ENCODE results near the gene MRFAP1.

MRFAP1 gene

DNA sequence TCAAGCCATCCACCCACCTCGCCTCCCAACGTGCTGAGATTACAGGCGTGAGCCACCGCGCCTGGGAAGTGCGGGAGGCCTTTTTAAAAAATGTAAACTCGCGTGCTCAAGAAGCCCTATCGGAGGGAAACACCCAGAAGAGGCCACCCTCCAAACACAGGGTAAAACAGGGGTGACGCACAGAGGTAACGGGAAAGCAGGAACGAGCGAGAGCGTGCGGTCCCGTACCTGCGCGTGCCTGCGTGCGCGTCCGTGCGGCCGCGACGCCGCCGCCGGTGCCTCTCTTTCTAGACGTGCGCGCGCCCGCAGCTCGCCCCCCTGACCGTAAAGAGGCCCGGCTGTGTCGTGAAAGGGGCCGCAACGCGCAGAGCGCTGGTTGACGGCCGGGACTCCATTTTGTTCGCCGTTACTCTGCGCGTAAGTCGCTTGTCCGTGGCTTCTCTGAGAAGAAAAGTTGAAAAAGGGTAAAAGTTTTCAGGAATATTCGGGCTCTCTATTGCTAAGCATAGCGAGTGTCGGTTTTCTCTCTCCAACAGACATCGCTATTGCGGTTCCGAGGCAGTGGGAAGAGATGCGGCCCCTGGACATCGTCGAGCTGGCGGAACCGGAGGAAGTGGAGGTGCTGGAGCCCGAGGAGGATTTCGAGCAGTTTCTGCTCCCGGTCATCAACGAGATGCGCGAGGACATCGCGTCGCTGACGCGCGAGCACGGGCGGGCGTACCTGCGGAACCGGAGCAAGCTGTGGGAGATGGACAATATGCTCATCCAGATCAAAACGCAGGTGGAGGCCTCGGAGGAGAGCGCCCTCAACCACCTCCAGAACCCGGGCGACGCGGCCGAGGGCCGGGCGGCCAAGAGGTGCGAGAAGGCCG, at the start of gene MRFAP1:
Gene MRFAP1 (plus strand): TSS at position 394 of the 872 bp plus-strand sequence. CDS start 178 bp downstream, at position 572.
- peak within 1 kb of the TSS; percentile 95 for H3K9ac ChIP-seq (ENCODE audit: low read length)
- no peaks in the 10 kb centered on the region for H3K27me3 ChIP-seq (ENCODE audit: control insufficient read depth, insufficient read depth, low read length)
- peak within 1 kb of the TSS; percentile 98 for H3K4me3 ChIP-seq (ENCODE audit: low read depth, low read length)
- H3K9me3 ChIP-seq (ENCODE audit: control insufficient read depth, insufficient read depth, low read depth, low read length), result no peaks in the 10 kb centered on the region
- H3K27ac ChIP-seq (ENCODE audit: low read depth, low read length), result peak within 1 kb of the TSS; percentile 89
- H3K4me1 ChIP-seq (ENCODE audit: control insufficient read depth, insufficient read depth, low read length), result peaks cover 14% of the 10 kb centered on the region
- peaks cover 16% of the 10 kb centered on the region for H3K36me3 ChIP-seq (ENCODE audit: control insufficient read depth, insufficient read depth, low read length)

- Histone ChIP-seq H3K4me1 (ENCODE audit: control insufficient read depth, insufficient read depth, low read length) (no peaks in the 10 kb centered on the region), H3K27ac (ENCODE audit: low read depth, low read length) (no peak overlapping the region), H3K4me3 (ENCODE audit: low read depth, low read length) (no peak overlapping the region), H3K9ac (ENCODE audit: low read length) (no peak overlapping the region), H3K36me3 (ENCODE audit: control insufficient read depth, insufficient read depth, low read length) (no peaks in the 10 kb centered on the region), H3K27me3 (ENCODE audit: control insufficient read depth, insufficient read depth, low read length) (no peaks in the 10 kb centered on the region), H3K9me3 (ENCODE audit: control insufficient read depth, insufficient read depth, low read depth, low read length) (no peaks in the 10 kb centered on the region)
These were observed 49.2 kb upstream of the MRFAP1 start for GRCh38 chr4:6591313-6591712.

- no peak overlapping the region for H3K9ac ChIP-seq (ENCODE audit: low read length)
- H3K9me3 ChIP-seq (ENCODE audit: control insufficient read depth, insufficient read depth, low read depth, low read length), result no peaks in the 10 kb centered on the region
- H3K4me3 ChIP-seq (ENCODE audit: low read depth, low read length), result no peak overlapping the region
- H3K36me3 ChIP-seq (ENCODE audit: control insufficient read depth, insufficient read depth, low read length), result no peaks in the 10 kb centered on the region
- H3K27ac ChIP-seq (ENCODE audit: low read depth, low read length), result no peak overlapping the region
- H3K27me3 ChIP-seq (ENCODE audit: control insufficient read depth, insufficient read depth, low read length), result no peaks in the 10 kb centered on the region
- H3K4me1 ChIP-seq (ENCODE audit: control insufficient read depth, insufficient read depth, low read length), result no peaks in the 10 kb centered on the region
These were observed 48.7 kb upstream of the MRFAP1 start for GRCh38 chr4:6591781-6592180.

DNA sequence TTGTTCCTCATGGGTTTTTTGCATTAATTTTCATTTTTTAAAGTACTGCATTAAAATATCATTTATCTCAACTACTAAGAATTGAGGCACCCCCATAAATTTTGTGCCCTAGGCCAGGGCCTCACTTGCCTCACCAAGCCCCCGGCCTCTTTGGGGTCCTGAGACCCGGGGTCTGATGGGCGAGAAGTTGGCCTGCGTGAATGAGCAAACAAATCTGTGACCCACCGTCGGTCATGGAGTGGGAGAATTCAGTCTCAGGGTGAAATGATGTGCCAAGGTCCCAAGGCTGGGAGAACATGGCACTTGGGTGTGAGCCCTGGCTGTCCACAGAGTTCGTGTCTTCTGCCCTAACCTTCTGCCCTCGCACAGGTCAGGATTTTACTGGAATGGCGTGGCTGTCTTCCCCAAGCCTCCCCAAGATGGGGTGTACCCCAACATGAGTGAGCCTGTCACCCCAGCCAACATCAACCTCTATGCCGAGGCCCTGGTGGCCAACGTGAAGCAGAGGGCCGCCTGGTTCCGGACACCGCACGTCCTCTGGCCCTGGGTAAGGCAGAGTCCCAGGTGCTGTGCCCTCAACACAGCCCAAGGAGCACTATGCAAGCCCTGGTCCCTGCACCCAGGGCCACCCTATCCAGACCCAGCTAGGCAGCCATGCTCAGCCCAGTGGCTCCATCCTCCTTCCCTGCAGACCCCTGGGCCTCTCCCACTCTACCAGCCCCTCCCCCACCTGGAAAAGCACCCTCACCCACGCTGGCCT, 47.5 kb upstream of the MRFAP1 start:
- no peak overlapping the region for H3K27ac ChIP-seq (ENCODE audit: low read depth, low read length)
- no peak overlapping the region for H3K9ac ChIP-seq (ENCODE audit: low read length)
- H3K36me3 ChIP-seq (ENCODE audit: control insufficient read depth, insufficient read depth, low read length), result no peaks in the 10 kb centered on the region
- H3K4me1 ChIP-seq (ENCODE audit: control insufficient read depth, insufficient read depth, low read length), result no peaks in the 10 kb centered on the region
- H3K9me3 ChIP-seq (ENCODE audit: control insufficient read depth, insufficient read depth, low read depth, low read length), result no peaks in the 10 kb centered on the region
- H3K4me3 ChIP-seq (ENCODE audit: low read depth, low read length), result no peak overlapping the region
- no peaks in the 10 kb centered on the region for H3K27me3 ChIP-seq (ENCODE audit: control insufficient read depth, insufficient read depth, low read length)

GRCh38 chr4:6594341-6594740, 46.1 kb upstream of the MRFAP1 start:
- no peaks in the 10 kb centered on the region for H3K27me3 ChIP-seq (ENCODE audit: control insufficient read depth, insufficient read depth, low read length)
- no peaks in the 10 kb centered on the region for H3K4me1 ChIP-seq (ENCODE audit: control insufficient read depth, insufficient read depth, low read length)
- no peak overlapping the region for H3K27ac ChIP-seq (ENCODE audit: low read depth, low read length)
- no peaks in the 10 kb centered on the region for H3K9me3 ChIP-seq (ENCODE audit: control insufficient read depth, insufficient read depth, low read depth, low read length)
- no peak overlapping the region for H3K9ac ChIP-seq (ENCODE audit: low read length)
- H3K36me3 ChIP-seq (ENCODE audit: control insufficient read depth, insufficient read depth, low read length), result no peaks in the 10 kb centered on the region
- H3K4me3 ChIP-seq (ENCODE audit: low read depth, low read length), result no peak overlapping the region

DNA sequence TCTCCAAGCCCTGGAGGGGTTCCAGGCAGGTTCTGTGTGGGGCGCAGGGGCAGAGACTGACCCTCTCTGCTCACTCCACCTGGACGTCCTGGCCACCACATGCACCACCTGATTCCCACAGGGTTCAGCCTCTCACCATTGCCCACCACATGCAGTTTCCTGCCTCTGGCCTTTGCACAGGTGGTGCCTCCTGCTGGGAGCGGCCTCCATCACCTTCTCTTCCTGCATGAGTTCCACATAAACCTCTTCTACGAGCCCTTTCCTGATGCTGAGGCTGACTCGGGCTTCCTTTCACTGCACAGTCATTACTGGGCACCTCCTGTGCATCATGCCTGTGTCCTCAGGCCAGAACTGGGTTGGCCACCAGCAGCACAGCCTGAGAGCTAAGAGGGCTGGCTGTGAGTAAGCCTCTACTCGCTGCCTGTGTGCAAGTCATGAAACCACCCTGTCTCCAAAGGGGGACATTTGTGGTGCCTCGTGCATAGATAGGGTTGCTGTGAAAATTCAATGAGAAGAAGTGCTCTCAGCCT, 45.6 kb upstream of the MRFAP1 start:
- H3K9ac ChIP-seq (ENCODE audit: low read length), result no peak overlapping the region
- no peaks in the 10 kb centered on the region for H3K9me3 ChIP-seq (ENCODE audit: control insufficient read depth, insufficient read depth, low read depth, low read length)
- no peak overlapping the region for H3K4me3 ChIP-seq (ENCODE audit: low read depth, low read length)
- no peaks in the 10 kb centered on the region for H3K27me3 ChIP-seq (ENCODE audit: control insufficient read depth, insufficient read depth, low read length)
- H3K27ac ChIP-seq (ENCODE audit: low read depth, low read length), result no peak overlapping the region
- no peaks in the 10 kb centered on the region for H3K36me3 ChIP-seq (ENCODE audit: control insufficient read depth, insufficient read depth, low read length)
- no peaks in the 10 kb centered on the region for H3K4me1 ChIP-seq (ENCODE audit: control insufficient read depth, insufficient read depth, low read length)

DNA sequence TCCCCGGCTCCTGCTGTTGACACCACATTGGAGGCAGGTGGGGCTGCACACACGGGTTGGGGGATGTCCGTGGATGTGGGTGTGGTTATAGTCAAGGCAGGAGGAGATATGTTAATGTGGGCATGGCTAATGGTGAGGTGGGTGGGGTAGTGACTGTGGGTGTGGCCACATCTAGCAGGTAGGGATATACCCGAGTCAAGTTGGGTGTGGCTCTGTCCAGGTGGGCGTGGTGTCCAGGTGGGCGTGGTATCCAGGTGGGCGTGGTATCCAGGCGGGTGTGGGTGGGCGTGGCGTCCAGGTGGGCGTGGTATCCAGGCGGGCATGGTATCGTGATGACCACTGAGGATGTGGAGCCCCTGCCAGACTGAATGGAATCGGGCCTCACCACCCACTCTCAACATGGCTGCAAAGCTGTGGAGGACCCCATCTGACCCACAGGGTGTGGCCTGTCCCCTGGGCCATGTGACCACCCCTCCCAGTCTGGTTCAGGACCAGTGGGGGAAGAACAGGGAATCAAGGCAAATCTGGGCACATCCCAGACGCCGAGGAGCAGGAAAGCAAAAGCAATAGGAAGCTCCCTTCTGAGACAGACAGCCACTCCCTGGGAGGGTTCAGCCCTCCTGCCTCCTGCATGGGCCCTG, 44.5 kb upstream of the MRFAP1 start:
- H3K4me1 ChIP-seq (ENCODE audit: control insufficient read depth, insufficient read depth, low read length), result no peaks in the 10 kb centered on the region
- no peak overlapping the region for H3K4me3 ChIP-seq (ENCODE audit: low read depth, low read length)
- H3K9me3 ChIP-seq (ENCODE audit: control insufficient read depth, insufficient read depth, low read depth, low read length), result no peaks in the 10 kb centered on the region
- H3K27me3 ChIP-seq (ENCODE audit: control insufficient read depth, insufficient read depth, low read length), result no peaks in the 10 kb centered on the region
- H3K9ac ChIP-seq (ENCODE audit: low read length), result no peak overlapping the region
- H3K27ac ChIP-seq (ENCODE audit: low read depth, low read length), result no peak overlapping the region
- H3K36me3 ChIP-seq (ENCODE audit: control insufficient read depth, insufficient read depth, low read length), result no peaks in the 10 kb centered on the region

DNA sequence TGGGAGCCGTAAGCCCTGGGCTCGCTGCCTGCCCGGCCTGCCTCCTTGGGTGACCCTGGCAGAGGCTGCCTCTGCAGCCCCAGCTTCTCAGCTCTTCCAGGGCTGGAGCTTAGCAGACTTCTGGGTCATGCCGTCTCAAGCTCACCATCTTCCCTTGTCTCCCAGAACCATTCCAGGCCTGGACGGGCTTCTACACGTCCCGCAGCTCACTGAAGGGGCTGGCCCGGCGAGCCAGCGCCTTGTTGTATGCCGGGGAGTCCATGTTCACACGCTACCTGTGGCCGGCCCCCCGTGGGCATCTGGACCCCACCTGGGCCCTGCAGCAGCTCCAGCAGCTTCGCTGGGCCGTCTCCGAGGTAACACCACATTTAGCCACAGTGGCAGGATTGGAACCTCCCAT, 43.5 kb upstream of the MRFAP1 start:
- Histone ChIP-seq H3K27me3 (ENCODE audit: control insufficient read depth, insufficient read depth, low read length) (no peaks in the 10 kb centered on the region), H3K4me3 (ENCODE audit: low read depth, low read length) (no peak overlapping the region), H3K9ac (ENCODE audit: low read length) (no peak overlapping the region), H3K27ac (ENCODE audit: low read depth, low read length) (no peak overlapping the region), H3K36me3 (ENCODE audit: control insufficient read depth, insufficient read depth, low read length) (peaks cover 1% of the 10 kb centered on the region; the same call in 1 of the 2 replicates), H3K4me1 (ENCODE audit: control insufficient read depth, insufficient read depth, low read length) (no peaks in the 10 kb centered on the region), H3K9me3 (ENCODE audit: control insufficient read depth, insufficient read depth, low read depth, low read length) (no peaks in the 10 kb centered on the region)

GRCh38 chr4:6598127-6598526, 42.4 kb upstream of the MRFAP1 start:
- H3K27me3 ChIP-seq (ENCODE audit: control insufficient read depth, insufficient read depth, low read length), result no peaks in the 10 kb centered on the region
- H3K36me3 ChIP-seq (ENCODE audit: control insufficient read depth, insufficient read depth, low read length), result peaks cover 5% of the 10 kb centered on the region; the same call in 1 of the 2 replicates
- H3K9me3 ChIP-seq (ENCODE audit: control insufficient read depth, insufficient read depth, low read depth, low read length), result no peaks in the 10 kb centered on the region
- no peak overlapping the region for H3K4me3 ChIP-seq (ENCODE audit: low read depth, low read length)
- no peak overlapping the region for H3K27ac ChIP-seq (ENCODE audit: low read depth, low read length)
- H3K4me1 ChIP-seq (ENCODE audit: control insufficient read depth, insufficient read depth, low read length), result no peaks in the 10 kb centered on the region
- H3K9ac ChIP-seq (ENCODE audit: low read length), result no peak overlapping the region

DNA sequence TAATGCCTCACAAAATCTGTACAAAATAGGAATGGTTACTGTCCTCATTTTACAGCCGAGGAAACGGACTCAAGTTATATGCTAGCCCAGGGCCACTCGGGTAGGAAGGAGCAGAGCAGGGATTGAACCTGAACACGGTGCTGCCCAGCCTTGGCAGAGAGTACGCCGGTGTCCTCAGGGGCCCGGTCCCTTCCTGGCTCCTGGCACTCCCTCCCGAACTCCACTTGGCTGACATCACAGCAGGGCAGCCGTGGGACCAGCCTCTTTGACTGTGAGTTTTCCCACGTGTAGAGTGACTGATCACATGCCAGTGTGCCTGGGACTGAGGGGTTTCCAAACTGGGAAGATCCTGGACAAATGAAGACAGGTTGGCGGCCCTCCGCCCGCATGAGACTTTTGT, 41.8 kb upstream of the MRFAP1 start:
- Histone ChIP-seq H3K9ac (ENCODE audit: low read length) (no peak overlapping the region), H3K36me3 (ENCODE audit: control insufficient read depth, insufficient read depth, low read length) (peaks cover 5% of the 10 kb centered on the region; the same call in 1 of the 2 replicates), H3K27me3 (ENCODE audit: control insufficient read depth, insufficient read depth, low read length) (no peaks in the 10 kb centered on the region), H3K4me3 (ENCODE audit: low read depth, low read length) (no peak overlapping the region), H3K9me3 (ENCODE audit: control insufficient read depth, insufficient read depth, low read depth, low read length) (no peaks in the 10 kb centered on the region), H3K4me1 (ENCODE audit: control insufficient read depth, insufficient read depth, low read length) (no peaks in the 10 kb centered on the region), H3K27ac (ENCODE audit: low read depth, low read length) (no peak overlapping the region)
